Measurements from ENCODE around the gene EPX. TPM values are rescaled to one million over a fixed set of nuclear protein-coding genes. Genes with fewer than 3 reads are reported as not detected.

EPX gene
- polyA plus RNA-seq, 2 of the 4 experiments (the other 2 are of a cell fraction): not detected

GRCh38 chr17:58219789-58220183 is 27.3 kb downstream of the EPX start:
- ATAC-seq (no peak), FAIRE-seq (peak; percentile 56), DNase-seq (ENCODE audit: low read depth in 1 of 2, low spot score in 1 of 2) (no peak)
- POLR2A ChIA-PET: interaction anchor here (0.5 to 1.8 kb wide), 4 partner anchors 11 to 771 kb away, joined by 3 to 6 read pairs (median 4); partner anchors contain the start of gene SUPT4H1
- Histone ChIP-seq H3K27ac (peak overlapping the region; percentile 50 to 89), H3K4me1 (peaks cover 14% of the 10 kb centered on the region; the same call in 2 of the 3 replicates), H3K4me3 (peak overlapping the region; percentile 77), H3K9me3 (no peaks in the 10 kb centered on the region), H3K4me2 (peak overlapping the region; percentile 75)
- 75% methylated on average over 7 of the region's 7 CpGs for WGBS (ENCODE audit: missing lambda C conversion rate)
- CTCF ChIA-PET: interaction anchor here (1.0 to 6.6 kb wide), 10 partner anchors 9 to 232 kb away, joined by 3 to 62 read pairs (median 8); partner anchors contain the start of gene LPO
- TF ChIP-seq RAD21 (conservative IDR thresholded peaks at IDR 0.05 in 1 of 2, IDR thresholded peaks at IDR 0.05 in 1 of 2): no peak
- 0 out of 2 replicates have a peak, but pooled peaks have one; percentile 14 for TF ChIP-seq EHMT2 (IDR thresholded peaks at IDR 0.05; ENCODE audit: low read depth)

- FAIRE-seq (no peak), ATAC-seq (no peak; a peak in 1 of 6 replicates), DNase-seq (ENCODE audit: low read depth in 1 of 2, low spot score in 1 of 2) (peak; percentile 16 to 47)
- Histone ChIP-seq H3K4me1 (peaks cover 11% of the 10 kb centered on the region; the same call in 2 of the 3 replicates), H3K27ac (no peak overlapping the region), H3K4me2 (0 out of 3 replicates have a peak overlapping the region, but pooled peaks have one; percentile 7), H3K4me3 (no peak overlapping the region), H3K9me3 (no peaks in the 10 kb centered on the region)
- WGBS (ENCODE audit: missing lambda C conversion rate): 2% methylated on average over 1 of the region's 1 CpG
- ChIA-PET POLR2A (no interaction called here), CTCF (interaction anchor here (7.4 kb wide), 1 partner anchor 27 kb away, joined by 69 read pairs; no protein-coding TSS in a partner anchor)
- no peak for TF ChIP-seq TFCP2L1 (CRISPR knock-in tag; IDR thresholded peaks at IDR 0.05)
- no peak for TF ChIP-seq HDAC2 (IDR thresholded peaks at IDR 0.05)
- TF ChIP-seq SMC3 (IDR thresholded peaks at IDR 0.05): no peak
- TF ChIP-seq HOXB5 (CRISPR knock-in tag; IDR thresholded peaks at IDR 0.05): peak; percentile 63; the same call in 1 of the 2 replicates
- no peak for TF ChIP-seq EHMT2 (IDR thresholded peaks at IDR 0.05; ENCODE audit: low read depth)
- TF ChIP-seq FOSL2 (IDR thresholded peaks at IDR 0.05): no peak
- TF ChIP-seq FOSL2 (CRISPR knock-in tag; IDR thresholded peaks at IDR 0.05): peak; percentile 71; the same call in 1 of the 2 replicates
- no peak for TF ChIP-seq HMGXB4 (CRISPR knock-in tag; IDR thresholded peaks at IDR 0.05; ENCODE audit: borderline replicate concordance)
- TF ChIP-seq RFX5 (IDR thresholded peaks at IDR 0.05): no peak
Observed at GRCh38 chr17:58224315-58224714, 31.8 kb downstream of the EPX start.

GRCh38 chr17:58227733-58228132 is 35.2 kb downstream of the EPX start:
- ATAC-seq (no peak; a peak in 1 of 6 replicates), DNase-seq (ENCODE audit: low read depth in 1 of 2, low spot score in 1 of 2) (no peak), FAIRE-seq (no peak)
- H3K27ac ChIP-seq: no peak overlapping the region
- no peak overlapping the region for H3K4me3 ChIP-seq
- ChIA-PET POLR2A (no interaction called here), CTCF (interaction anchor here (0.7 to 7.4 kb wide), 8 partner anchors 8 to 219 kb away, joined by 3 to 69 read pairs (median 4); partner anchors contain the start of genes LPO and MKS1)
- WGBS (ENCODE audit: missing lambda C conversion rate): 39% methylated on average over 3 of the region's 3 CpGs
- no peak overlapping the region for H3K4me2 ChIP-seq
- TF ChIP-seq POLR2AphosphoS2 (conservative IDR thresholded peaks at IDR 0.05; ENCODE audit: low read length): no peak
- no peak for TF ChIP-seq RCOR1 (IDR thresholded peaks at IDR 0.05; ENCODE audit: low read depth, low read length)
- TF ChIP-seq CBX2 (IDR thresholded peaks at IDR 0.05; ENCODE audit: borderline replicate concordance, low read depth): no peak
- no peak for TF ChIP-seq FOSL2 (IDR thresholded peaks at IDR 0.05)
- TF ChIP-seq FOSL2 (CRISPR knock-in tag; IDR thresholded peaks at IDR 0.05): no peak
- no peak for TF ChIP-seq TP53 (CRISPR knock-in tag; IDR thresholded peaks at IDR 0.05)
- no peak for TF ChIP-seq CTCF (IDR thresholded peaks at IDR 0.05)
- no peak for TF ChIP-seq ESRRA (IDR thresholded peaks at IDR 0.05; ENCODE audit: borderline replicate concordance, low read length)
- no peak for TF ChIP-seq TFCP2L1 (CRISPR knock-in tag; IDR thresholded peaks at IDR 0.05)
- no peak for TF ChIP-seq FOXS1 (CRISPR knock-in tag; IDR thresholded peaks at IDR 0.05)
- TF ChIP-seq NR3C1 (IDR thresholded peaks at IDR 0.05): no peak
- TF ChIP-seq NFE2L2 (conservative IDR thresholded peaks at IDR 0.05; ENCODE audit: low read length): no peak
- no peak for TF ChIP-seq CHD2 (IDR thresholded peaks at IDR 0.05; ENCODE audit: low read length, partially characterized antibody)
- no peak for TF ChIP-seq CHD4 (IDR thresholded peaks at IDR 0.05; ENCODE audit: borderline replicate concordance)
- TF ChIP-seq ZSCAN20 (CRISPR knock-in tag; IDR thresholded peaks at IDR 0.05): no peak
- no peak for TF ChIP-seq EHF (CRISPR knock-in tag; IDR thresholded peaks at IDR 0.05)
- TF ChIP-seq REST (IDR thresholded peaks at IDR 0.05): no peak
- no peak for TF ChIP-seq NPAS2 (CRISPR knock-in tag; IDR thresholded peaks at IDR 0.05; ENCODE audit: borderline replicate concordance)
- no peak for TF ChIP-seq BHLHE40 (IDR thresholded peaks at IDR 0.05; ENCODE audit: low read depth, low read length)
- no peaks in the 10 kb centered on the region for H3K9me3 ChIP-seq
- H3K4me1 ChIP-seq: peaks cover 7% of the 10 kb centered on the region; the same call in 1 of the 3 replicates
